ENCODE data around the gene SAMD1.

GRCh38 chr19:14138576-14139265 lies 48.2 kb upstream of the SAMD1 start:
- TF ChIP-seq CTCF (IDR thresholded peaks at IDR 0.05 in 8 of 11, conservative IDR thresholded peaks at IDR 0.05 in 3 of 11) = no peak
- no peak for TF ChIP-seq POLR2A (IDR thresholded peaks at IDR 0.05)
- no peak for TF ChIP-seq POLR2AphosphoS5 (IDR thresholded peaks at IDR 0.05)
